HuH-7.5 (cell line): ENCODE results near the gene XRN1.
"Not testable (repeated sequence)": the region's sequence is repeated elsewhere in the genome, so short reads cannot be mapped to it uniquely, and the experiment has no call there.

Experiments used
- DNase-seq: peaks from one replicate; pipeline ENCODE4 v3.0.0; 2011; ENCODE audit warnings: low spot score

XRN1 gene

DNA sequence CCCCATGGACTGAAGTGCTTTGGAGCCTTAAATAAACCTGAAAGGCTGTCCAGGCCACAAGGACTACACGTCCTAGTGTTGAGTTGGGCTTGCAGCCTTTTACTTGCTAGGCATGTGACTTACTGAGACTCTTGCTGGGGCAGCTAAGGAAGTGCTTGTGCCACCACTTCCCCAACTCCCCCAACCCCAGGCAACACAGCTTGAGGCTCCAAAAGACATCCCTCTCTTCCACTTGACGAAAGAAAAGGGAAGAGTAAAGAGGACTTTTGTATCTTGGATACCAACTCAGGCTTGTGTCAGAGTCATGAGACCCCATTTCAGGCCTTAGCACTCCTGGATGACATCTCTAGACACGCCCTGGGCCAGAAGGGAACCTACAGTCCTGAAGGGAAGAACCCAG, 109.8 kb downstream of the XRN1 start:
- DNase-seq: no peak

- DNase-seq: no peak
Observed at GRCh38 chr3:142332390-142332789, 115.4 kb downstream of the XRN1 start.

DNA sequence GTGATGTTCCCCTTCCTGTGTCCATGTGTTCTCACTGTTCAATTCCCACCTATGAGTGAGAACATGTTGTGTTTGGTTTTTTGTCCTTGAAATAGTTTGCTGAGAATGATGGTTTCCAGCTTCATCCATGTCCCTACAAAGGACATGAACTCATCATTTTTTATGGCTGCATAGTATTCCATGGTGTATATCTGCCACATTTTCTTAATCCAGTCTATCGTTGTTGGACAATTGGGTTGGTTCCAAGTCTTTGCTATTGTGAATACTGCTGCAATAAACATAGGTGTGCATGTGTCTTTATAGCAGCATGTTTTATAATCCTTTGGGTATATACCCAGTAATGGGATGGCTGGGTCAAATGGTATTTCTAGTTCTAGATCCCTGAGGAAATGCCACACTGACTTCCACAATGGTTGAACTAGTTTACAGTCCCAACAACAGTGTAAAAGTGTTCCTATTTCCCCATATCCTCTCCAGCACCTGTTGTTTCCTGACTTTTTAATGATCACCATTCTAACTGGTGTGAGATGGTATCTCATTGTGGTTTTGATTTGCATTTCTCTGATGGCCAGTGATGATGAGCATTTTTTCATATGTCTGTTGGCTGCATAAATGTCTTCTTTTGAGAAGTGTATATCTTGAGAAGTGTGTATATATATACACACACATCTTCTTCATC, 123.4 kb downstream of the XRN1 start:
- not testable (repeated sequence) for DNase-seq

DNA sequence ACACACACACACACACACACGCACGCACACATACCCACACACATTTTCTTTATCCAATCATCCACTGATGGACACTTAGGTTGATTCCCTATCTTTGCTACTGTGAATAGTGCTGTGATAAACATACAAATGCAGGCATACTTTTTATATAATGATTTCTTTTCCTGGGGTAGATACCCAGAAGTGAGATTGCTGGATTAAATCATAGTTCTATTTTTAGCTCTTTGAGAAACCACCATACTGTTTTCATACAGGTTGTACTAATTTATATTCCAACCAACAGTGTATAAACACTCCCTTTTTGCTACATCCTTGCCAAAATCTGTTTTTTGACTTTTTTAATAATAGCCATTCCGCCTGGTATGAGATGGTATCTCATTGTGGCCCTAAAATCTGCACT, 127.9 kb downstream of the XRN1 start:
- DNase-seq: no peak

GRCh38 chr3:142319094-142319493, 128.7 kb downstream of the XRN1 start:
- no peak for DNase-seq

GRCh38 chr3:142318331-142318730, 129.5 kb downstream of the XRN1 start:
- DNase-seq: no peak

- peak; percentile 10 for DNase-seq
Observed at GRCh38 chr3:142315978-142316388, 131.9 kb downstream of the XRN1 start.

DNA sequence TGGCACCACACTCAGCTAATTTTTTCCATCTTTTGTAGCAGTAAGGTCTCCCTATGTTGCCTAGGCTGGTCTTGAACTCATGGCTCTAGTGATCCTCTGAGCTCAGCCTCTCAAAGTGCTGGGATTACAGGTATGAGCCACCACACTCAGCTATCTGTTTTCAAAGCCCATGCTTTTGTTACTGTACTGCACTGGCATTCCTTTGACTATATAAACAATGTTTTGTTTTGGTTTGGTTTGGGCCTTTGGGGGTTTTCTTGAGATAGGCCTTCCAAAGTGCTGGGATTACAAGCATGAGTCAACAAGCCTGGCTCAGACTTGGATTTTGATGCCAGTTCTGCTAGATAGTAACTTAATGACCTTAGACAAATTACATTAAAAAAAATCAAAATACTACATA, 132.8 kb downstream of the XRN1 start:
- no peak for DNase-seq

- no peak for DNase-seq
Observed at GRCh38 chr3:142310439-142310838, 137.4 kb downstream of the XRN1 start.

- DNase-seq: not testable (repeated sequence)
Observed at GRCh38 chr3:142302847-142303246, 145.0 kb downstream of the XRN1 start.

- DNase-seq: no peak
Observed at GRCh38 chr3:142298626-142299025, 149.2 kb downstream of the XRN1 start.

- no peak for DNase-seq
Observed at GRCh38 chr3:142296507-142296906, 151.3 kb downstream of the XRN1 start.

DNA sequence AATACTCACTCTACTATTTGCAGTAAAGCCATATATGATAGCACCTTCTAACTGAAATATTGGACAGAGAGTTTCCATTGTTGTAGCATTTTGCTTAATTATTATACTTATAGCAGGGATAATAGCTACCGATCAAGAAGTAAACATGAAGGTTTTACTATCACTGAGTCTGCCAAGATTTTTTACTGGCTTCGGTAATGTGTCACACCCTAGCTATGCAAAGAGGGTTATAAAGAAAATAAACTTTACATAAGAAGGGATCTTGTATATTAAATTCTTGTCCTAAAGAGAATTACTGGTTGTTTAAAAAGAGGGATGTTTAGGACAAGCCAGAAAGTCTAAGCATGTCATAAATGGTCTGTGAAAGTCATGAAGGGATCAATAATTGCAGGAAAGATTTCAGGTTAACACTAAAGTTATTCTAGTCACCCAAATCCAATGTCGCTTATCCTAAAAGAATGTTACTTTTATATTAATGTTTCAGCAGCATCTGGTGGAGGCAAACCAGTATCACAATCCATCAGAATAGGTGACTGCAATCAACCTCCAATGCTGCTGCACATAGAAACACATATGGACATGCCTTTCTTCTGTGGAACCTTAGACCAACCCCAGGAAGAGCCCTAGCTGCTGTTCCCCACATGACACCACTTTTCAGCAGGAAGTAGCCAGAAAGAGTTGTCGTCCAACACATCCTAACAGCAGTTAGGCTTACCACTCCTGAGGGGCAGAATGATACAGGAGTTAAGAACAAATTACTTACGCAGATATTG, 159.8 kb downstream of the XRN1 start:
- no peak for DNase-seq

DNA sequence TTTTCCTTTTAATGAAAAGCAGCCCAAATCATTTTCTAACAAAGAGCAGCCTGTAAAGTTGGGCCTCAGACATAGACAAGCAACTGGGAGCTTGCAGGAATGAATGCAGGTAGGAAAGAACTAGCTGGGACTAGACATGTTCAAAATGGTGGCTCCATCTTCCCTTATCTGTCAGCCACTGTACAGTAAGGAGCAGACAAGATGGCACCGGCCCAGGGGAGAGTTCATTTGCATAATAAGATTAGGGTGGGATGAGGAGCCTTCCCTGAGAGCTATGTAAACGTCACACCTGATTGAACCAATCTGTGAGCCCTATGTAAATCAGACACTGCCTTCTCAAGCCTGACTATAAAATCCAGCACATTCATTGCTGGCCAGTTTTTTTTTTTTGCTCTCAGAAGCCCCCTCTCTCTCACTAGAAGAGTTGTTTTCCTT, 162.7 kb downstream of the XRN1 start:
- DNase-seq: no peak

GRCh38 chr3:142282503-142282902, 165.3 kb downstream of the XRN1 start:
- DNase-seq: no peak

GRCh38 chr3:142281474-142281873, 166.4 kb downstream of the XRN1 start:
- no peak for DNase-seq

GRCh38 chr3:142279965-142280590, 167.8 kb downstream of the XRN1 start:
- peak; percentile 27 for DNase-seq

DNA sequence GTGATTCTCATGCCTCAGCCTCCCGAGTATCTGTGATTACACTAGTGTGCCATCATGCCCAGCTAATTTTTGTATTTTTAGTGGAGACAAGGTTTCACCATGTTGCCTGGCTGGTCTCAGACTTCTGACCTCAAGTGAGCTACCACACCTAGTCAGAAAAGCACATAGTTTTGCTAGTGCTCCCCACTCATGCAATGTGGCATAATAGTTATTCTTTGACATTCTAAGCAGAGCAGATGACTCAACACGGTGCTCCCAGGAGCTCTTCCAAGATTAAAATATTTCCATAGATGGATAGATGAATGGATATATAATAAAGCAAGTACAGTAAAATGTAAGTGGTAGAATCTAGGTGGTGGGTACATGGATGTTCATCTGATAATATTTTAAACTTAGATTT, 169.4 kb downstream of the XRN1 start:
- no peak for DNase-seq

GRCh38 chr3:142276781-142277180, 171.1 kb downstream of the XRN1 start:
- no peak for DNase-seq

GRCh38 chr3:142275856-142276255, 172.0 kb downstream of the XRN1 start:
- no peak for DNase-seq

DNA sequence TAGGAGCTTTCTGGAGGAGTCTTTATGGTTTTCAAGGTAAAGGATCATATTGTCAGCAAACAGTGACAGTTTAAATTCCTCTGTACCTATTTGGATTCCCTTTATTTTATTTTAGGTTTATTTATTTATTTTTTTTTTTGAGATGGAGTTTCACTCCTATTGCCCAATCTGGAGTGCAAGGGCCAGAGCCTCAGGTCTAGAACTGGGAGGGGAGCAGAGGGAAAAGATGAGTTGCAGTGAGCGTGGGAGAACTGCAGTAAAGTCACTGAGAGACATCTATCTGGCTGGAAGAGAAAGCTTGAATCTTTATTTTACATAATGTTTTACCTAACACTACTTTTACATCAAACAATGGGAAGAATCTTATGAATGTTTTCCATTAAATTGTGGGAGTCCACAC, 172.9 kb downstream of the XRN1 start:
- DNase-seq: no peak

DNA sequence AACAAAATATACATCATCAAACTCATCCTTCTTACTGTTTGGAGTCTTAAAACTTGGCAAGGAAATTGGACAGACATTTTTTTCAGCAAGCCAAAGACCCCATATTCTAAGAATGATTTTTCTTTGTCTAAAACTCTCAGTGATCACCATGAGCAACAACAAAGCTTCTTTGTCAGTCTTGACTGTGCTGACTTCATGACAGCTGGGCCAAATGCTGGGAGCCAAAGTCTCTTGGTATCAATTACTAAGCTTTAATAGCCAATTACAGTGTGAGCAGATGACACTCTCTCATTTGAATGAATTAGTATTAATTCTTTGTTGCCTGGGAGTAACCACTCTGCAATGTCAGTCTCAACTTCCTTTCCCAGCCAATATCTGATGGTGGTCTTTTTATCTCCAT, 174.3 kb downstream of the XRN1 start:
- no peak for DNase-seq

DNA sequence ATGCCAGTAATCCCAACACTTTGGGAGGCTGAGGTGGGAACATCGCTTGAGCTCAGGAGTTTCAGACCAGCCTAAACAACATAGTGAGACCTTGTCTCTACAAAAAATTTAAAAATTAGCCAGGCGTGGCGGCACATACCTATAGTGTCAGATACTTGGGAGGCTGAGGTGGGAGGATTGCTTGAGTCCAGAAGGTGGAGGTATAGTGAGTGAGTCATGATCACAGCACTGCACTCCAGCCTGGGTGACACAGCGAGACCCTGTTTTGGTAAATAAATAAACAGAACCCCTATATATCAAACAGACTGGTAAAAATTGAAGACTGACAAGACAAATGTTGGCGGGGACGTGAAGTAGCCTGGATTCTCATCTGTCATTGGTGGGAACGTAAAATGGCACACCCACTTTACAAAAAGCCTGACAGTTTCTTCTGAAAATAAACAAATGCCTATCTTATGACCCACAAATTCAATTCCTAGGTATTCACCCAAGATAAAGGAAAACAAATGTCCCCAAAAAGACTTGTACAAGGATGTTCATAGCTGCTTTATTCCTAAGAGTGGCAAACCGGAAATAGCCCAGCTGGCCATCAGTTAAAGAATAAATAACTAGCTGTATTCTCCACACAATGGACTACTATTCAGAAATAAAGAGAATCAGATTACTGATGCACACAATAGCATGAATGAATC, 175.5 kb downstream of the XRN1 start:
- no peak for DNase-seq
